ENCODE data around the gene CORO7.
"Not testable (repeated sequence)": the region's sequence is repeated elsewhere in the genome, so short reads cannot be mapped to it uniquely, and the experiment has no call there.

CORO7 gene

DNA sequence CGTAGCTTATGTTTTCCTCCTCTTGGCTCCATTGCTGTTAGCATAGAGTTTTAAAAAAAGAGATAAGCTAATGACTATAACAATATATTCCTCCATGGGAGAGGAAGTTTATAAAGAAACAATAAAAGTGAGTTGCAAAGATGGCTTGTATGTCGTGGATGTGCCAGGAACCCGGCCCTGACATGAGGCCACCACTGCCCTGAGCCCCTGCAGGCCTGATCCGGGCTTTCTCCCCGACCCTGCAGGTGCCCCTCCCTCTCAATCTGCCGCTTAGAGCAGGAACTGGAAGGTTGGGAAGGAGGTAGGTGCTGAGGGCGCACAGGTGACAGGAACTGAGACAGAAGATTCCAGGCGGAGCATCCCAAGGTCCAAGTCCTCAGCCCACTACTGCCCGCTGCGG, 76.9 kb downstream of the CORO7 start:
- Histone ChIP-seq H3K36me3 (peaks cover 73 to 88% (median 81%) of the 10 kb centered on the region in 11 experiments), H4K20me1 (peaks cover 0 to 94% (median 90%) of the 10 kb centered on the region in 11 experiments; a peak in 21 of 22 replicates), H3K9me3 (replicated peaks in 1 of 11) (no peaks in the 10 kb centered on the region), H3K27me3 (no peaks in the 10 kb centered on the region), H3K4me2 (peak overlapping the region in 4 of 11 experiments; percentile 31 to 53 (median 44); a peak in 5 of 22 replicates), H3K4me1 (peaks cover 0 to 41% (median 19%) of the 10 kb centered on the region in 10 experiments; a peak in 13 of 20 replicates), H3K4me3 (no peak overlapping the region), H3K9ac (peak overlapping the region in 7 of 11 experiments; percentile 26 to 56 (median 37); a peak in 10 of 22 replicates), H3K27ac (peak overlapping the region in 3 of 11 experiments; percentile 13 to 31 (median 30); a peak in 3 of 22 replicates)
- TF ChIP-seq Cebpa-rat (IDR thresholded peaks at IDR 0.05): no peak

DNA sequence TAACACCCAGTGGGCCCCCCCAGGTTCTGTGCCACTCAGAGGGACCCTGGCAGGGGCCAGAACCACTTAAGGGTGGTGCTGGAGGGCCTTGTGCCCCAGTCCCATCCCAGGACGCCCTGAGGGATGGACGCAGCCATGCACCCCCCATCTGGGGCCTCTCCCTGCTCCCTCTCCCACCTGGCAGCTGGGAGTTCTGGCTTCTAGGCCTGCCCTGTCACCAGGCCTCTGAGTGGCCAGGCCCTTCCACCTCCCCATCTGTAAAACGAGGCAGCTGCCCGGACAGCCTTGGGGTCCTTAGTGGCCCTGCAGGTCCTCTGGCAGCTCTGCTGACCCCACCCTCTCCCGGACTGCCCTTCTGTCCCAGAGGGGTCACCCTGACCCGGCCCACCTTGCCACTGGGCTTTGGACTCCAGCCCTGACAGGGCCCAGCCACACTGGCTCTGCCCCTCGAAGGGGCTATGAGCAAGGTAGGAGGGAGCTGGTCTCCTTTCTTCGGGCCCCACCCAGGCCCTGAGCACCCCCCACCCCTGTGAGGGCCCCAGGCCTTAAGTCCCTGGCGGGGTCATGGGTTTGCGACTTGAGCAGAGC, 77.6 kb downstream of the CORO7 start:
- peak overlapping the region in 6 of 11 experiments; percentile 7 to 50 (median 20); a peak in 5 of 22 replicates for H3K9ac ChIP-seq
- TF ChIP-seq Cebpa-rat (IDR thresholded peaks at IDR 0.05): no peak
- peak overlapping the region in 3 of 11 experiments; percentile 12 to 38 (median 16); a peak in 3 of 22 replicates for H3K27ac ChIP-seq
- H3K27me3 ChIP-seq: no peaks in the 10 kb centered on the region
- H3K4me2 ChIP-seq: no peak overlapping the region
- no peaks in the 10 kb centered on the region for H3K9me3 ChIP-seq (replicated peaks in 1 of 11)
- H3K4me3 ChIP-seq: no peak overlapping the region
- H3K4me1 ChIP-seq: peaks cover 0 to 41% (median 19%) of the 10 kb centered on the region in 10 experiments; a peak in 13 of 20 replicates
- peaks cover 74 to 91% (median 83%) of the 10 kb centered on the region in 11 experiments for H3K36me3 ChIP-seq
- H4K20me1 ChIP-seq: peaks cover 0 to 95% (median 88%) of the 10 kb centered on the region in 11 experiments; a peak in 21 of 22 replicates

DNA sequence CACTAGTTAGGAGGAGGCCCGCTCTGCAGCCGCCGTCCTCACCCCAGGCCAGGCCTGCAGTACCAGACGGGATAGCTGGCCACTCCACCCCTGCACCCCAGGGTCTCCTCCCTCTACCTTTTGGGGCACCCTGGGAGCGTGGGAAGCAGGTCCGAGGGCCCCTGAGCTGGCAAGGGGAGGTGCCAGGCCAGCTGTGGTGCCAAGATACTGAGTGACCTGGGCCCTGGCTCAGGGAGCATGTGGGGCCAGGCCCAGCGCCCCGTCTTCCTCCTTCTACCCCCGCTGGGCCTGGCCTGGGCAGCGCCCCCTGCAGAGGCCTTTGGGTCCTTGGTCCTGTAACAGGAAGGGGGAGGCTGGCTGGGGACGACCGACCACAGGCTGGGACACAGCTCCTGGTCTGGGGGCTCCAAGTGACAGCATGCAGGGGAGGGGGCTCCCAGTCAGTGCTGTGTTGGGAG, 78.2 kb downstream of the CORO7 start:
- no peaks in the 10 kb centered on the region for H3K27me3 ChIP-seq
- peak overlapping the region in 2 of 11 experiments; percentile 16 to 38; a peak in 4 of 22 replicates for H3K27ac ChIP-seq
- H3K36me3 ChIP-seq: peaks cover 72 to 89% (median 82%) of the 10 kb centered on the region in 11 experiments
- peaks cover 0 to 95% (median 87%) of the 10 kb centered on the region in 11 experiments; a peak in 21 of 22 replicates for H4K20me1 ChIP-seq
- H3K4me1 ChIP-seq: peaks cover 0 to 41% (median 19%) of the 10 kb centered on the region in 10 experiments; a peak in 13 of 20 replicates
- H3K9me3 ChIP-seq (replicated peaks in 1 of 11): no peaks in the 10 kb centered on the region
- no peak overlapping the region for H3K4me3 ChIP-seq
- H3K9ac ChIP-seq: peak overlapping the region in 8 of 11 experiments; percentile 3 to 50 (median 22); a peak in 9 of 22 replicates
- H3K4me2 ChIP-seq: no peak overlapping the region
- TF ChIP-seq Cebpa-rat (IDR thresholded peaks at IDR 0.05): no peak

DNA sequence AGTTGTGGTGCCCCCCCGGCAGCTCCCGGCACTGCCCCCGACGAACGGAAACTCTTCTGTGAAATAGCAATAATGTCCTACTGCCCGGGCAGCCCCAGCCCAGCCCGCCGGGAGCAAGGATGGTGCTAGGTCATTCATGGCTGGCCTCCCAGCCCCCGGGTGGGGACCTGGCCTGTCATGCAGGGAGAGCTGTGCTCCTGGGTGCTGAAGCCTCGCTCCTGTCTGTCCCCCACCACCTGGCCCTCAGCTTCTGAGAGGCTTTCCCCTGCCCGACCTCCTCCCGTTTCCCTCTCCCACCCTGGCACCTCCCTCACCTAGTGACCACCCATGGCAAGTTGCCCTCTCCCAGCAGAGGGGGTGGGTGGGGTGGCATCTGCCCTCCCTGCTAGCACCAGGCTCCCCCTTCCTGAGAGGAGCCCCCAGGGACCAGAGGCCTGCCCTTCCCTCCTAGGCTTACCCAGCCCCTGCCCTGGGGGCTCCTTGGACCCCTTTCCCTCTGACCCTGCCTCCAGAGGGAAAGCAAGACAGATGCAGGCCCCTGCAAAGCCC, 78.8 kb downstream of the CORO7 start:
- no peaks in the 10 kb centered on the region for H3K9me3 ChIP-seq (replicated peaks in 1 of 11)
- TF ChIP-seq Cebpa-rat (IDR thresholded peaks at IDR 0.05): no peak
- peaks cover 0 to 41% (median 19%) of the 10 kb centered on the region in 10 experiments; a peak in 13 of 20 replicates for H3K4me1 ChIP-seq
- H3K27ac ChIP-seq: peak overlapping the region in 2 of 11 experiments; percentile 25 to 38; a peak in 3 of 22 replicates
- no peak overlapping the region for H3K4me2 ChIP-seq
- no peaks in the 10 kb centered on the region for H3K27me3 ChIP-seq
- H4K20me1 ChIP-seq: peaks cover 0 to 95% (median 86%) of the 10 kb centered on the region in 11 experiments; a peak in 21 of 22 replicates
- H3K9ac ChIP-seq: peak overlapping the region in 5 of 11 experiments; percentile 4 to 50 (median 27); a peak in 5 of 22 replicates
- H3K36me3 ChIP-seq: peaks cover 67 to 89% (median 81%) of the 10 kb centered on the region in 11 experiments
- no peak overlapping the region for H3K4me3 ChIP-seq

DNA sequence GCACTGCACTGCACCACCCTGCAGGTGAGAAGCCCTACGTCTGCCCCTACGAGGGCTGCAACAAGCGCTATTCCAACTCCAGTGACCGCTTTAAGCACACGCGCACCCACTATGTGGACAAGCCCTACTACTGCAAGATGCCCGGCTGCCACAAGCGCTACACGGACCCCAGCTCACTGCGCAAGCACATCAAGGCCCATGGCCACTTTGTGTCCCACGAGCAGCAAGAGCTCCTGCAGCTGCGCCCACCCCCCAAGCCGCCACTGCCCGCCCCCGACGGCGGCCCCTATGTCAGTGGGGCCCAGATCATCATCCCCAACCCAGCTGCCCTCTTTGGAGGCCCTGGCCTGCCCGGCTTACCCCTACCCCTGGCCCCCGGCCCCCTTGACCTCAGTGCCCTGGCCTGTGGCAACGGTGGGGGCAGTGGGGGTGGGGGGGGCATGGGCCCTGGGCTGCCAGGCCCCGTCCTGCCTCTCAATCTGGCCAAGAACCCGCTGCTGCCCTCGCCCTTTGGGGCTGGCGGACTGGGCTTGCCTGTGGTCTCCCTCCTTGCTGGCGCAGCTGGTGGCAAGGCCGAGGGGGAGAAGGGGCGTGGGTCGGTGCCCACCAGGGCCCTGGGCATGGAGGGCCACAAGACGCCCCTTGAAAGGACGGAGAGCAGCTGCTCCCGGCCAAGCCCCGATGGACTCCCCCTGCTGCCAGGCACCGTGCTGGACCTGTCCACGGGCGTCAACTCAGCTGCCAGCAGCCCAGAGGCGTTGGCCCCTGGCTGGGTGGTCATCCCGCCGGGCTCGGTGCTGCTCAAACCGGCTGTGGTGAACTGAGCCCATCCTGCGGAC, 79.5 kb downstream of the CORO7 start:
- Histone ChIP-seq H3K27me3 (no peaks in the 10 kb centered on the region), H3K9me3 (replicated peaks in 1 of 11) (no peaks in the 10 kb centered on the region), H4K20me1 (peaks cover 0 to 95% (median 83%) of the 10 kb centered on the region in 11 experiments; a peak in 21 of 22 replicates), H3K4me2 (no peak overlapping the region), H3K36me3 (peaks cover 63 to 94% (median 86%) of the 10 kb centered on the region in 11 experiments), H3K4me1 (peaks cover 0 to 41% (median 19%) of the 10 kb centered on the region in 10 experiments; a peak in 13 of 20 replicates), H3K27ac (peak overlapping the region in 1 of 11 experiments; percentile 38; a peak in 1 of 22 replicates), H3K4me3 (no peak overlapping the region), H3K9ac (peak overlapping the region in 2 of 11 experiments; percentile 27 to 28; a peak in 1 of 22 replicates)
- no peak for TF ChIP-seq Cebpa-rat (IDR thresholded peaks at IDR 0.05)

DNA sequence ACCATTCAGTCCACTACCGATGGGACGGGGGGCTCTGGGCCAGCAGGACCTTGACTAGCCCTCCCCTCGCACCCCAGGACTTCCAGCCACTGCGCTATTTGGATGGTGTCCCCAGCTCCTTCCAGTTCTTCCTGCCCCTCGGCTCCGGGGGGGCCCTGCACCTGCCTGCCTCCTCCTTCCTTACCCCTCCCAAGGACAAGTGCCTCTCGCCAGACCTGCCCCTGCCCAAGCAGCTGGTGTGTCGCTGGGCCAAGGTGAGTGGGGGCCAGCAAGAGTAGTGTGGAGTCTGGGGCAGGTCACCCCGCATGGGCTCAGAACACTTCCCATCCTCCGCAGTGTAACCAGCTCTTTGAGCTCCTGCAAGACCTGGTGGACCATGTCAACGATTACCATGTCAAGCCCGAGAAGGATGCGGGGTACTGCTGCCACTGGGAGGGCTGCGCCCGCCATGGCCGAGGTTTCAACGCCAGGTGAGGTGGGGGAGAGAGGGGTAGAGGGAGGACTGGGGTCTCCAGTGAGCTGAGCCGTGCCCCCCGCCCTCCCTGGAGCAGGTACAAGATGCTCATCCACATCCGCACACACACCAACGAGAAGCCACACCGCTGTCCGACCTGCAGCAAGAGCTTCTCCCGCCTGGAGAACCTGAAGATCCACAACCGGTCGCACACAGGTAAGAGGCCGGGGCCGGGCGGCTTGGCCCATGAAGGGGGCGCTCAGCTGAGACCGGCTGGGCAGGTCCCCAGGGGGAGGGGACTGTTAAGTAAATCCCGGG, 81.5 kb downstream of the CORO7 start:
- H3K9ac ChIP-seq: no peak overlapping the region
- H3K36me3 ChIP-seq: peaks cover 43 to 76% (median 67%) of the 10 kb centered on the region in 11 experiments
- no peak overlapping the region for H3K4me3 ChIP-seq
- no peaks in the 10 kb centered on the region for H3K9me3 ChIP-seq (replicated peaks in 1 of 11)
- TF ChIP-seq Cebpa-rat (IDR thresholded peaks at IDR 0.05): no peak
- no peak overlapping the region for H3K27ac ChIP-seq
- peaks cover 2 to 31% (median 12%) of the 10 kb centered on the region in 10 experiments for H3K4me1 ChIP-seq
- H4K20me1 ChIP-seq: peaks cover 0 to 93% (median 69%) of the 10 kb centered on the region in 11 experiments; a peak in 21 of 22 replicates
- no peaks in the 10 kb centered on the region for H3K27me3 ChIP-seq
- H3K4me2 ChIP-seq: no peak overlapping the region

DNA sequence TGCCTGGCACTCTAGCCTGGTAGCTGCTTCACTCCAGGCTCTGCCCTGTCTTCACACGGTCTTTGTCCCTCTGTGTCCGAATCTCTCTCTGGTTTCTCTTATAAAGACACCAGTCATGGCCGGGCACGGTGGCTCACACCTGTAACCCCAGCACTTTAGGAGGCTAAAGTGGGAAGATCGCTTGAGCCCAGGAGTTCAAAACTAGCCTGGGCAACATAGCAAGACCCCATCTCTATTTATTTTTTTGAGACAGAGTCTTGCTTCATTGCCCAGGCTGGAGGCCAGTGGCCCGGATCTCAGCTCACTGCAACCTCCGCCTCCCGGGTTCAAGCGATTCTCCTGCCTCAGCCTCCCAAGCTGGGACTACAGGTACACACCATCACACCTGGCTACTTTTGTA, 82.7 kb downstream of the CORO7 start:
- not testable (repeated sequence) for H3K4me3 ChIP-seq; H3K9me3 ChIP-seq (replicated peaks in 1 of 11); H3K4me2 ChIP-seq; H3K27me3 ChIP-seq; H3K9ac ChIP-seq; H3K27ac ChIP-seq
- Histone ChIP-seq H4K20me1 (peaks cover 0 to 93% (median 57%) of the 10 kb centered on the region in 11 experiments; a peak in 21 of 22 replicates), H3K4me1 (peaks cover 14 to 38% (median 21%) of the 10 kb centered on the region in 10 experiments), H3K36me3 (peaks cover 31 to 64% (median 55%) of the 10 kb centered on the region in 11 experiments)

DNA sequence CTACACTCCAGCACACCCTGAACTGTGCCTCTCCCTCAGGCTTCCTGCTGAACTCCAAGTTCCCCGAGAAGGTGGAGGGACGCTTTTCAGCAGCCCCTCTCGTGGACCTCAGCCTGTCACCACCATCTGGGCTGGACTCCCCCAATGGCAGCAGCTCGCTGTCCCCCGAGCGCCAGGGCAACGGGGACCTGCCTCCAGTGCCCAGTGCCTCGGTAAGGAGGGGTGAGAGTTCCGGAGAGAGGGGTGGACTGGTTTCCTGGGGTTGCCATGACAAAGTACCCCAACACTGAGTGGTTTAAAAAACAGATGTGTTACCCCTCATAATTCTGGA, 83.1 kb downstream of the CORO7 start:
- Histone ChIP-seq H3K9me3 (replicated peaks in 1 of 11) (no peaks in the 10 kb centered on the region), H3K27me3 (no peaks in the 10 kb centered on the region), H4K20me1 (peaks cover 0 to 92% (median 53%) of the 10 kb centered on the region in 11 experiments; a peak in 20 of 22 replicates), H3K4me2 (no peak overlapping the region), H3K9ac (0 out of 22 replicates have a peak overlapping the region, but pooled peaks of 1 of the 11 experiments have one; percentile 2), H3K4me3 (no peak overlapping the region), H3K36me3 (peaks cover 27 to 59% (median 51%) of the 10 kb centered on the region in 11 experiments), H3K4me1 (peaks cover 18 to 42% (median 26%) of the 10 kb centered on the region in 10 experiments), H3K27ac (no peak overlapping the region)
- no peak for TF ChIP-seq Cebpa-rat (IDR thresholded peaks at IDR 0.05)

Data from BLaER1 treated with 17β-estradiol and CSF1 and Interleukin-3, amounts not matched to agents 10 nM and 100 nM (cell line).